Endothelial cell of umbilical vein (primary cell): ENCODE data around the gene OR51E2. TPM values are rescaled to one million over a fixed set of nuclear protein-coding genes. Genes with fewer than 3 reads are reported as not detected.

ENCODE experiments used
- BruUV-seq: library from RNA; stranded (reverse); fragments of 400-500 nt; replicated peaks from 2 replicates; lab custom pipeline; 2021; lab: Mats Ljungman, UMichigan
- CTCF ChIA-PET: fragments of 300-600, 350-600 bp; sonication (Branson Sonifier 250); formaldehyde crosslinking; loops from one replicate; lab custom pipeline; 2021; ENCODE audit warnings: antibody characterized with exemption, inconsistent platforms; lab: Charles Lee
- POLR2A ChIA-PET: fragments of 300-600, 350-600 bp; sonication (Branson Sonifier 250); formaldehyde crosslinking; loops from one replicate; lab custom pipeline; 2021; ENCODE audit warnings: antibody characterized with exemption, inconsistent platforms; lab: Charles Lee
- DNase-seq: peaks from one replicate; pipeline ENCODE4 v3.0.0-alpha.2; 2011; ENCODE audit warnings: low read depth, low spot score
- FAIRE-seq: peaks from 2 replicates; lab custom pipeline; 2011; peaks lifted over from hg19 to GRCh38; lab: Jason Lieb, UNC
- H2AFZ ChIP-seq: 2 replicates; pipeline ENCODE4 v1.6.0; 2012; ENCODE audit warnings: low read depth, low read length, control low read depth, inconsistent platforms
- H3K27ac ChIP-seq: 2 replicates; pipeline ENCODE4 v1.5.1; 2011; ENCODE audit warnings: low read depth, mild to moderate bottlenecking, control low read depth, low read length, moderate library complexity; ENCODE audit not compliant: insufficient read depth
- H3K27me3 ChIP-seq, 2 experiments: 2 replicates each; pipeline versions ENCODE4 v1.6.0 to v1.6.1; 2011; ENCODE audit warnings: low read length in 2 of 2, mixed read lengths in 1 of 2; ENCODE audit not compliant: control insufficient read depth in 2 of 2, insufficient read depth in 2 of 2
- H3K36me3 ChIP-seq, 2 experiments: 2 replicates in 1 of 2; 3 replicates in 1 of 2; pipeline ENCODE4 v1.5.1; 2011; ENCODE audit warnings: low read length in 2 of 2, mild to moderate bottlenecking in 1 of 2, moderate library complexity in 1 of 2; ENCODE audit not compliant: control insufficient read depth in 2 of 2, insufficient read depth in 2 of 2; ENCODE audit errors: extremely low read depth in 1 of 2
- H3K4me1 ChIP-seq: 3 replicates; pipeline ENCODE4 v1.5.1; 2011; ENCODE audit warnings: mild to moderate bottlenecking, low read length; ENCODE audit not compliant: control insufficient read depth, insufficient read depth; ENCODE audit errors: extremely low read depth
- H3K4me2 ChIP-seq: 2 replicates; pipeline ENCODE4 v1.6.1; 2011; ENCODE audit warnings: low read length, control low read depth, mixed read lengths; ENCODE audit not compliant: insufficient read depth
- H3K4me3 ChIP-seq, 3 experiments: fragments of 200-600 bp in 1 of 3; sonication (generic), shearing (Covaris generic) in 1 of 3; replicated peaks in 1 of 3; 2 replicates each; pipeline ENCODE4 v1.5.1; 2011 to 2016; ENCODE audit warnings: control low read depth in 3 of 3, low read length in 3 of 3, mild to moderate bottlenecking in 2 of 3, inconsistent platforms in 1 of 3, low read depth in 1 of 3, moderate library complexity in 1 of 3; ENCODE audit not compliant: insufficient read depth in 1 of 3
- H3K79me2 ChIP-seq: 2 replicates; pipeline ENCODE4 v1.6.0; 2012; ENCODE audit warnings: low read length, inconsistent platforms; ENCODE audit not compliant: control insufficient read depth, insufficient read depth
- H3K9ac ChIP-seq: replicated peaks from 2 replicates; pipeline ENCODE3; 2011; ENCODE audit warnings: low read length, control low read depth; ENCODE audit not compliant: insufficient read depth; ENCODE audit errors: extremely low read depth
- H3K9me1 ChIP-seq: replicated peaks from 3 replicates; pipeline ENCODE4 v1.6.0; 2011; ENCODE audit warnings: mild to moderate bottlenecking, low read length; ENCODE audit not compliant: control insufficient read depth, insufficient read depth; ENCODE audit errors: extremely low read depth
- H3K9me3 ChIP-seq: replicated peaks from 2 replicates; pipeline ENCODE4 v1.5.1; 2012; ENCODE audit warnings: low read length, inconsistent platforms; ENCODE audit not compliant: control insufficient read depth, insufficient read depth
- H4K20me1 ChIP-seq: replicated peaks from 2 replicates; pipeline ENCODE3; 2011; ENCODE audit warnings: mild to moderate bottlenecking, low read length; ENCODE audit not compliant: control insufficient read depth, insufficient read depth; ENCODE audit errors: extremely low read depth
- EZH2 ChIP-seq: IDR thresholded peaks from 2 replicates; pipeline ENCODE4 v1.6.1; 2012; ENCODE audit warnings: borderline replicate concordance, low read depth, mild to moderate bottlenecking, moderate library complexity, low read length, inconsistent platforms; ENCODE audit not compliant: severe bottlenecking
- FOS ChIP-seq: IDR thresholded peaks from 2 replicates; pipeline ENCODE4 v1.6.1; 2011; ENCODE audit warnings: mild to moderate bottlenecking, low read length, moderate library complexity, borderline replicate concordance; ENCODE audit not compliant: insufficient read depth
- GATA2 ChIP-seq: IDR thresholded peaks from 2 replicates; pipeline ENCODE4 v1.7.0; 2011; ENCODE audit warnings: low read depth, mild to moderate bottlenecking, moderate library complexity, mixed read lengths, low read length; ENCODE audit not compliant: insufficient read length, insufficient read depth
- JUN ChIP-seq: IDR thresholded peaks from 2 replicates; pipeline ENCODE4 v1.6.1; 2011; ENCODE audit warnings: borderline replicate concordance, low read depth; ENCODE audit not compliant: insufficient read length, insufficient read depth
- MYC ChIP-seq: IDR thresholded peaks from one replicate; pipeline ENCODE4 v1.6.1; 2011; ENCODE audit warnings: mild to moderate bottlenecking, low read depth, low read length
- POLR2A ChIP-seq: IDR thresholded peaks from 2 replicates; pipeline ENCODE4 v1.6.1; 2012; ENCODE audit warnings: low read depth, mild to moderate bottlenecking, control low read depth, low read length
- POLR2AphosphoS5 ChIP-seq: IDR thresholded peaks from 2 replicates; pipeline ENCODE4 v1.6.1; 2012; ENCODE audit warnings: low read depth, mild to moderate bottlenecking, control low read depth, low read length, moderate library complexity; ENCODE audit not compliant: insufficient read depth
- dilution Hi-C: fragments of 300-500 bp; cut with MboI; formaldehyde crosslinking; loops from one replicate; pipeline ENCODE4 v1.15.0; 2019; ENCODE audit warnings: low sequenced_read_pairs; ENCODE audit not compliant: extremely low pct_ligation_motif_present
- intact Hi-C: fragments of 100-400 bp; cut with micrococcal nuclease; formaldehyde crosslinking; loops from one replicate; pipeline ENCODE4 v1.10.0; 2022
- polyA plus RNA-seq, 4 experiments: library from polyadenylated mRNA; depleted of rRNA in 3 of 4; stranded (reverse) in 3 of 4; unstranded in 1 of 4; fragments of >200 nt; gene quantifications; 2 replicates each; pipeline versions ENCODE4 v1.2.1 to v1.2.3, GENCODE V29; 2011 to 2012; ENCODE audit warnings: missing spikeins in 1 of 4
- total RNA-seq: library from RNA; stranded (reverse); gene quantifications from 2 replicates; pipeline ENCODE4 v1.2.3, GENCODE V29; 2021
- TF ChIP-seq, protein P1 (sequence below): IDR thresholded peaks from 2 replicates; pipeline ENCODE4 v1.6.1; 2011; ENCODE audit not compliant: insufficient read depth, insufficient read length
- TF ChIP-seq, protein P2 (sequence below), 2 donors: IDR thresholded peaks; 1 replicate in 1 of 2; 2 replicates in 1 of 2; pipeline ENCODE4 v1.5.1; 2011; ENCODE audit warnings: low read length in 2 of 2, mild to moderate bottlenecking in 2 of 2, moderate library complexity in 2 of 2, control low read depth in 1 of 2, inconsistent platforms in 1 of 2, low read depth in 1 of 2; ENCODE audit not compliant: insufficient read depth in 1 of 2; ENCODE audit errors: extremely low read depth in 1 of 2

The OR51E2 gene
- total and polyA plus RNA-seq, 2 donors (not counting 3 experiments of a cell fraction or from before 2014, with no cell fraction given) = not detected

DNA sequence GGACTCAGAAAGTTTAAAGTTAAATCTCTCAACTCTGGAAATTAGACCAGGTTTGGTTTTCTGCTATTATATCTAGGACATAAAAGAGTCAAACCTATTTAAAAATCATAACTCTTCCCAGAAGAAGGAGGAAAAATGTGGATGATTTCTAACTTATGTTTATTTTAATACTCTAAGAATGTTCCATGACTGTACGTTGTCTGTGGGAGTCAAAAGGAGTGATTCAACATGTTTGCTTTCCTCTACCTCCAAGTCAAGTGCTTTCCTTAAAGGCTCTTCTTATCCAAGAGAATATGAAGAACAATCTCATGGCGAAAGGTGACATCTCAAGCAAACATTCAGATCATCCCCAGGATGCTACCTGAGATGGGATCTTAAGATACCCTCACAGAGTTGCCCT lies 32.2 kb downstream of the OR51E2 start:
- TF ChIP-seq JUN = no peak
- no peak for TF ChIP-seq EZH2
- TF ChIP-seq, protein P1, sequence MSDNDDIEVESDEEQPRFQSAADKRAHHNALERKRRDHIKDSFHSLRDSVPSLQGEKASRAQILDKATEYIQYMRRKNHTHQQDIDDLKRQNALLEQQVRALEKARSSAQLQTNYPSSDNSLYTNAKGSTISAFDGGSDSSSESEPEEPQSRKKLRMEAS = no peak
- no peak for TF ChIP-seq POLR2AphosphoS5
- TF ChIP-seq, protein P2, sequence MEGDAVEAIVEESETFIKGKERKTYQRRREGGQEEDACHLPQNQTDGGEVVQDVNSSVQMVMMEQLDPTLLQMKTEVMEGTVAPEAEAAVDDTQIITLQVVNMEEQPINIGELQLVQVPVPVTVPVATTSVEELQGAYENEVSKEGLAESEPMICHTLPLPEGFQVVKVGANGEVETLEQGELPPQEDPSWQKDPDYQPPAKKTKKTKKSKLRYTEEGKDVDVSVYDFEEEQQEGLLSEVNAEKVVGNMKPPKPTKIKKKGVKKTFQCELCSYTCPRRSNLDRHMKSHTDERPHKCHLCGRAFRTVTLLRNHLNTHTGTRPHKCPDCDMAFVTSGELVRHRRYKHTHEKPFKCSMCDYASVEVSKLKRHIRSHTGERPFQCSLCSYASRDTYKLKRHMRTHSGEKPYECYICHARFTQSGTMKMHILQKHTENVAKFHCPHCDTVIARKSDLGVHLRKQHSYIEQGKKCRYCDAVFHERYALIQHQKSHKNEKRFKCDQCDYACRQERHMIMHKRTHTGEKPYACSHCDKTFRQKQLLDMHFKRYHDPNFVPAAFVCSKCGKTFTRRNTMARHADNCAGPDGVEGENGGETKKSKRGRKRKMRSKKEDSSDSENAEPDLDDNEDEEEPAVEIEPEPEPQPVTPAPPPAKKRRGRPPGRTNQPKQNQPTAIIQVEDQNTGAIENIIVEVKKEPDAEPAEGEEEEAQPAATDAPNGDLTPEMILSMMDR (IDR thresholded peaks at IDR 0.05; ENCODE audit: extremely low read depth in 1 of 2, insufficient read depth in 1 of 2, low read depth in 1 of 2, low read length in 2 of 2) = no peak
- TF ChIP-seq GATA2 = no peak
- no peak for TF ChIP-seq MYC
- no peak for TF ChIP-seq POLR2A
- TF ChIP-seq FOS = no peak

More for the DNA sequence above, 32.2 kb downstream of the OR51E2 start:
- DNase-seq (no peak), FAIRE-seq (no peak)
- H3K9me1 ChIP-seq = no peaks in the 10 kb centered on the region
- no peaks in the 10 kb centered on the region for H3K9me3 ChIP-seq
- no peaks in the 10 kb centered on the region for H4K20me1 ChIP-seq
- no peaks in the 10 kb centered on the region for H3K4me1 ChIP-seq
- H3K4me2 ChIP-seq = no peak overlapping the region
- H2AFZ ChIP-seq = no peak overlapping the region
- H3K36me3 ChIP-seq = no peaks in the 10 kb centered on the region
- no peaks in the 10 kb centered on the region for H3K79me2 ChIP-seq
- intact Hi-C loops = no loop called here
- CTCF ChIA-PET = no interaction called here
- dilution Hi-C loops = no loop called here
- POLR2A ChIA-PET = no interaction called here
- H3K9ac ChIP-seq = no peak overlapping the region
- no peak overlapping the region for H3K4me3 ChIP-seq
- no TSS peak for BruUV-seq
- H3K27me3 ChIP-seq = no peaks in the 10 kb centered on the region
- no peak overlapping the region for H3K27ac ChIP-seq
